HG03045 (cell line): ENCODE results near the gene CTNND2.
"Not testable (repeated sequence)": the region's sequence is repeated elsewhere in the genome, so short reads cannot be mapped to it uniquely, and the experiment has no call there.

Experiments
- ATAC-seq: cut with Tn5 transposase; IDR thresholded peaks from one replicate; pipeline ENCODE4 v1.9.1; 2021; ENCODE audit warnings: mild to moderate bottlenecking, moderate library complexity; ENCODE audit not compliant: unreplicated experiment

Gene CTNND2

GRCh38 chr5:11491404-11492075 lies 412.7 kb downstream of the CTNND2 start:
- ATAC-seq: no peak

- ATAC-seq: no peak
Observed at GRCh38 chr5:11483630-11484029, 420.6 kb downstream of the CTNND2 start.

- no peak for ATAC-seq
Observed at GRCh38 chr5:11482011-11482410, 422.2 kb downstream of the CTNND2 start.

- ATAC-seq: no peak
Observed at GRCh38 chr5:11477786-11478185, 426.5 kb downstream of the CTNND2 start.

- ATAC-seq: no peak
Observed at GRCh38 chr5:11476866-11477265, 427.4 kb downstream of the CTNND2 start.

- ATAC-seq: no peak
Observed at GRCh38 chr5:11468334-11469039, 435.8 kb downstream of the CTNND2 start.

GRCh38 chr5:11467588-11467987 lies 436.7 kb downstream of the CTNND2 start:
- no peak for ATAC-seq

GRCh38 chr5:11459716-11460115 lies 444.5 kb downstream of the CTNND2 start:
- ATAC-seq: no peak

GRCh38 chr5:11455505-11455904 lies 448.7 kb downstream of the CTNND2 start:
- no peak for ATAC-seq

GRCh38 chr5:11452852-11453251 lies 451.4 kb downstream of the CTNND2 start:
- no peak for ATAC-seq

GRCh38 chr5:11449966-11450365 lies 454.3 kb downstream of the CTNND2 start:
- no peak for ATAC-seq

- no peak for ATAC-seq
Observed at GRCh38 chr5:11449217-11449616, 455.0 kb downstream of the CTNND2 start.

GRCh38 chr5:11443831-11444230 lies 460.4 kb downstream of the CTNND2 start:
- no peak for ATAC-seq

GRCh38 chr5:11432116-11432515 lies 472.1 kb downstream of the CTNND2 start:
- no peak for ATAC-seq

- ATAC-seq: no peak
Observed at GRCh38 chr5:11429254-11429653, 475.0 kb downstream of the CTNND2 start.

GRCh38 chr5:11427569-11427968 lies 476.7 kb downstream of the CTNND2 start:
- ATAC-seq: no peak

GRCh38 chr5:11426442-11426841 lies 477.8 kb downstream of the CTNND2 start:
- ATAC-seq: no peak

- no peak for ATAC-seq
Observed at GRCh38 chr5:11422342-11422741, 481.9 kb downstream of the CTNND2 start.

- ATAC-seq: no peak
Observed at GRCh38 chr5:11420969-11421368, 483.3 kb downstream of the CTNND2 start.

- no peak for ATAC-seq
Observed at GRCh38 chr5:11415751-11416150, 488.5 kb downstream of the CTNND2 start.

- not testable (repeated sequence) for ATAC-seq
Observed at GRCh38 chr5:11414732-11415131, 489.5 kb downstream of the CTNND2 start.

- no peak for ATAC-seq
Observed at GRCh38 chr5:11411621-11412020, 492.6 kb downstream of the CTNND2 start.
